GM12873 (cell line): ENCODE data around the gene LRRC37A3.

Source experiments
- CTCF ChIP-seq: IDR thresholded peaks from 2 replicates; pipeline ENCODE4 v1.5.1; 2012; ENCODE audit warnings: low read depth, mild to moderate bottlenecking, moderate library complexity, low read length, control low read depth; ENCODE audit not compliant: insufficient read depth; ENCODE audit errors: missing control alignments

Gene LRRC37A3

DNA sequence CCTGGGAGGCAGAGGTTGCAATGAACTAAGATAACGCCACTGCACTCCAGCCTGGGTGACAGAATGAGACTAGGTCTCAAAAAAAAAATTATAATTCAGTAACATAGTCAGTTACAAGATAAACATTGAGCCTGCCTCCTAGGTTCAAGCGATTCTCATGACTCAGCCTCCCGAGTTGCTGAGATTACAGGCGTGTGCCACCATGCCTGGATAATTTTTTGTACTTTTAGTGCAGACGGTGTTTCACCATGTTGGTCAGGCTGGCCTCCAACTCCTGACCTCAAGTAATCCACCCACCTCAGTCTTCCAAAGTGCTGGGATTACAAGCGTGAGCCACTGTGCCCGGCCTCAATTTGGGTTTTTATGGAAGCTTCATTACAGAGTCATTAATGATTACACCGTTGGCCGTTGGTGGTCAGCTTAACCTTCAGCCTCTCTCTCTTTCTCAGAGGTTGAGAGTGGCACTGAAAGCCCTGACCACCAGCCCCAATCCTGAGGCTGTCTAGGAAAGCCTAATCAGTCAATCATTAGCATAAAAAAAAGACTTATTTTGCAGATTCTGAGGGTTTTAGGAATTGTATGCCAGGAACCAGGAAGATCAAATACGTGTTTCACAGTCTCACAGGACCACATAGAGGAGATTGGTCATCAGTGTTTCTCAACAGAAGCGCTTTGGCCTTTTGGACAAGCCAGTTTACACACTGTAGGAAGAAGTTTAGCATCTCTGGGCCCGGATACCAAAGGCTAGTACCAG lies 1.3 kb upstream of the LRRC37A3 start:
- TF ChIP-seq CTCF: no peak

DNA sequence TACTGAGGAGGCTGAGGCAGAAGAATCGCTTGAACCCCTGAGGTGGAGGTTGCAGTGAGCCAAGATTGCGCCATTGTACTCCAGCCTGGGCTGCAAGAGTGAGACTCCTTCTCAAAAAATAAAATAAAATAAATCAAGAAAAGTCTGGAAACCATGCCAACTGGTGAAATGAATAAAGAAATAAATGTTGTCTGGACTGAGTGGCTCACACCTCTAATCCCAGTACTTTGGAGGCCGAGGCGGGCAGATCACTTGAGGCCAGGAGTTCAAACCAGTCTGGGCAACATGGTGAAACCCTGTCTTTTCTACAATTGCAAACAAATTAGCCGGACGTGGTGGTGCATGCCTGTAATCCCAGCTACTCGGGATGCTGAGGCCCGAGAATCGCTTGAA lies 744 bp upstream of the LRRC37A3 start:
- no peak for TF ChIP-seq CTCF

DNA sequence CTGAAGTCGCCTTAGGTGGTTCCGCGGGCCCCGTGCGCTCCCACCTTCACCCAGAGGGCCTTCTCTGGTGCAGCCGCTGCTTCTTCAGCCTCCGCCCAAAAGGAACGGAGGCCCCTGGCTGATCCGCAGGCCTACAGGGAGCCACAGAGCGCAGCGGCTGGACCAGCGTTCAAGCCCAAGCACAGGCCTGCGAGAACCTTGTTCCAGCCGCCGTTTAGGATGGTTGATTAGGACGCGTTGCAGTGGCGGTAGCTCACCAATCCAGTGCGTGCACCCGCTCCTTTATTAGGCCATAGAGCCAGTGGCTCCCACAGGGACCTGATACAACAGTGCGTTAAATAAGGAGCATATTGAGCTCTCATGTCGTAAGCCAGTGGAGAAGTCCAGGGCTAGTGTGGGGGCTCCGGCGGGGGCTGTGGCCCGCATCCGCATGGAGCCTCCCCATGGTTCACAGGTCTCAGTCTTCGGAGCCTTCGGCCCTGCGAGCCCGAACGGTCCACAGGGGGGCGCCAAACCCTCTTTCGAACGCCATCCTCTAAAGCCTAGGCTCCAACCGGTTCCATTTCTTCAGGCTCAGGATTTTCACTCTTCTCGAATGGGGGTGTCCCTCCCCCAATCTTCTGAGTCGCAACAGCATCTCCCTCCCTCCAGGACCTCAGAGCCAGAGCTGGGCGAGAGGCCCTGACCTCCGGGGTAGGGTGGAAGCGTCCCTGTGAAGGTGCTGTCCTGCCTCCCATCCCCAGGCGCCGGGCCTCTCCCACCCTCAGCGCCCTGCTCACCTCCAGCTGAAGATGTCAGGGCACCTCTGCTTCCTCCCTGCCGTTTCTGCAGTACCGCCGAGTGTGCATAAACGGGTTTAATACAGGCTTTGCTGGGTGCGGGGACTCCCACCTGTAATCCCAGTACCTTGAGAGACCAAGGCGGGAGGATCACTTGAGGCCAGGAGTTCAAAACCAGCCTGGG lies 71.5 kb downstream of the LRRC37A3 start:
- TF ChIP-seq CTCF: peak; percentile 62
